ENCODE data around the gene CHD2. TPM values are rescaled to one million over a fixed set of nuclear protein-coding genes. Genes with fewer than 3 reads are reported as not detected.

CHD2 gene
- total RNA-seq, 1 experiment from 2014 or later: 81.8 TPM

DNA sequence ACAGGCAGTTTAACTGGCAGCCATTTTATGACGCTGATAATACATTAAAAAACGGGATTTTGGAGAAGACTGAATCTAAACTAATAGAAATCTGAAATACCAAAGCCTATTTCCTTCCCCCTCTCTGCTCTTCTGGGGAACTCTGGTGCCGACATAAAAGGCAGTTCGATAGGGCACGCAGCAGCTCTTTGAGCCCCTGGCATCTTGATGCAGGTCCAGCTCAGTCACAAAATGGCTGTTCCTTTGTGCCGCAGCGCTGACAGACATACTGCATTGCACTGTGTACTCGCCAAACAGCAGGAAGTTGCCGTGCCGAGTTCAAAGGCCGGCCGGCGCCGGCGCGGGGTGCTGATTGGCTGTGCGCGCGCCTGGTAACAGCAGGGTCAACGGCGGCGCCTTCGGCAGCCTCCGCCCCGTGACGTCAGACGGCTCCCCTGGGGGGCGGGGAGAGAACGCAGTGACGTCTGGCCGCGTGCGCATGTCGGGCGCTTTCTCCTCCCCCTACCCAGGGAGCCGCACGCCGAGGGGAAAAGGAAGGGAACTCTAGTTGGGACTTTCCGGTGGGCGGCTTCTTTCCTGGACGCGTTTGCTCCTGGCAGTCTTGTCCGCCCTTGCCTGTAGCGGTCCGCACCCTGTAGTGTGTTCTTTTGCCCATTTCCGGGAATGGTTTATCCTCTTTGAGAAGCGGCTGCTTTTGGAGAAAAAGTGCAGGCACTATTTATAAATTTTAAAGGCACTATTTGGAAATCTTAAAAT, 4.0 kb downstream of the CHD2 start:
- ChIA-PET POLR2A (interaction anchor here (0.6 to 1.6 kb wide), 4 partner anchors 22 to 103 kb away, joined by 3 to 7 read pairs (median 4); no protein-coding TSS in a partner anchor), CTCF (interaction anchor here (0.5 to 0.7 kb wide), 2 partner anchors 94 to 150 kb away, joined by 3 to 4 read pairs; no protein-coding TSS in a partner anchor)
- intact Hi-C loops (cut with micrococcal nuclease; ENCODE audit: unreplicated experiment): loop anchor here (1.0 kb wide), 1 partner anchor 95 kb away; no protein-coding TSS in a partner anchor
- in situ Hi-C loops (cut with HindIII; ENCODE audit: low pct_unique_long_range_greater_than_20kb, low sequenced_read_pairs): no loop called here
- H3K9me3 ChIP-seq (ENCODE audit: control insufficient read depth, insufficient read depth, low read depth, low read length): no peaks in the 10 kb centered on the region
- TF ChIP-seq, protein P1, sequence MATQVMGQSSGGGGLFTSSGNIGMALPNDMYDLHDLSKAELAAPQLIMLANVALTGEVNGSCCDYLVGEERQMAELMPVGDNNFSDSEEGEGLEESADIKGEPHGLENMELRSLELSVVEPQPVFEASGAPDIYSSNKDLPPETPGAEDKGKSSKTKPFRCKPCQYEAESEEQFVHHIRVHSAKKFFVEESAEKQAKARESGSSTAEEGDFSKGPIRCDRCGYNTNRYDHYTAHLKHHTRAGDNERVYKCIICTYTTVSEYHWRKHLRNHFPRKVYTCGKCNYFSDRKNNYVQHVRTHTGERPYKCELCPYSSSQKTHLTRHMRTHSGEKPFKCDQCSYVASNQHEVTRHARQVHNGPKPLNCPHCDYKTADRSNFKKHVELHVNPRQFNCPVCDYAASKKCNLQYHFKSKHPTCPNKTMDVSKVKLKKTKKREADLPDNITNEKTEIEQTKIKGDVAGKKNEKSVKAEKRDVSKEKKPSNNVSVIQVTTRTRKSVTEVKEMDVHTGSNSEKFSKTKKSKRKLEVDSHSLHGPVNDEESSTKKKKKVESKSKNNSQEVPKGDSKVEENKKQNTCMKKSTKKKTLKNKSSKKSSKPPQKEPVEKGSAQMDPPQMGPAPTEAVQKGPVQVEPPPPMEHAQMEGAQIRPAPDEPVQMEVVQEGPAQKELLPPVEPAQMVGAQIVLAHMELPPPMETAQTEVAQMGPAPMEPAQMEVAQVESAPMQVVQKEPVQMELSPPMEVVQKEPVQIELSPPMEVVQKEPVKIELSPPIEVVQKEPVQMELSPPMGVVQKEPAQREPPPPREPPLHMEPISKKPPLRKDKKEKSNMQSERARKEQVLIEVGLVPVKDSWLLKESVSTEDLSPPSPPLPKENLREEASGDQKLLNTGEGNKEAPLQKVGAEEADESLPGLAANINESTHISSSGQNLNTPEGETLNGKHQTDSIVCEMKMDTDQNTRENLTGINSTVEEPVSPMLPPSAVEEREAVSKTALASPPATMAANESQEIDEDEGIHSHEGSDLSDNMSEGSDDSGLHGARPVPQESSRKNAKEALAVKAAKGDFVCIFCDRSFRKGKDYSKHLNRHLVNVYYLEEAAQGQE (IDR thresholded peaks at IDR 0.05; ENCODE audit: insufficient read depth in 1 of 2, low read depth in 2 of 2, low read length in 1 of 2): 0 out of 4 replicates have a peak, but pooled peaks of 1 of the 2 experiments have one; percentile 10
- TF ChIP-seq POLR2AphosphoS5 (IDR thresholded peaks at IDR 0.05; ENCODE audit: low read depth, low read length): peak; percentile 95
- peak; percentile 83; the same call in 1 of the 2 replicates for TF ChIP-seq SIN3A (IDR thresholded peaks at IDR 0.05; ENCODE audit: borderline replicate concordance, insufficient read depth, low read depth, low read length)
- TF ChIP-seq TCF7L2 (IDR thresholded peaks at IDR 0.05; ENCODE audit: low read depth, low read length): peak; percentile 100
- TF ChIP-seq, protein P2, sequence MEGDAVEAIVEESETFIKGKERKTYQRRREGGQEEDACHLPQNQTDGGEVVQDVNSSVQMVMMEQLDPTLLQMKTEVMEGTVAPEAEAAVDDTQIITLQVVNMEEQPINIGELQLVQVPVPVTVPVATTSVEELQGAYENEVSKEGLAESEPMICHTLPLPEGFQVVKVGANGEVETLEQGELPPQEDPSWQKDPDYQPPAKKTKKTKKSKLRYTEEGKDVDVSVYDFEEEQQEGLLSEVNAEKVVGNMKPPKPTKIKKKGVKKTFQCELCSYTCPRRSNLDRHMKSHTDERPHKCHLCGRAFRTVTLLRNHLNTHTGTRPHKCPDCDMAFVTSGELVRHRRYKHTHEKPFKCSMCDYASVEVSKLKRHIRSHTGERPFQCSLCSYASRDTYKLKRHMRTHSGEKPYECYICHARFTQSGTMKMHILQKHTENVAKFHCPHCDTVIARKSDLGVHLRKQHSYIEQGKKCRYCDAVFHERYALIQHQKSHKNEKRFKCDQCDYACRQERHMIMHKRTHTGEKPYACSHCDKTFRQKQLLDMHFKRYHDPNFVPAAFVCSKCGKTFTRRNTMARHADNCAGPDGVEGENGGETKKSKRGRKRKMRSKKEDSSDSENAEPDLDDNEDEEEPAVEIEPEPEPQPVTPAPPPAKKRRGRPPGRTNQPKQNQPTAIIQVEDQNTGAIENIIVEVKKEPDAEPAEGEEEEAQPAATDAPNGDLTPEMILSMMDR (IDR thresholded peaks at IDR 0.05): no peak
- ATAC-seq (peak; percentile 91), DNase-seq (ENCODE audit: low read depth, low spot score) (peak; percentile 91)
- BruUV-seq (replicated peaks): no TSS peak
- peak overlapping the region; percentile 68 to 71 for H3K4me3 ChIP-seq (ENCODE audit: low read depth in 2 of 2, low read length in 2 of 2)
- peak overlapping the region; percentile 100 for H3K27ac ChIP-seq (ENCODE audit: low read length)
- H3K36me3 ChIP-seq (ENCODE audit: control insufficient read depth, insufficient read depth, low read length): peaks cover 30% of the 10 kb centered on the region
- peaks cover 53% of the 10 kb centered on the region for H3K4me1 ChIP-seq (ENCODE audit: control insufficient read depth, insufficient read depth, low read length)
- no peaks in the 10 kb centered on the region for H3K27me3 ChIP-seq (ENCODE audit: control insufficient read depth, insufficient read depth, low read length)

DNA sequence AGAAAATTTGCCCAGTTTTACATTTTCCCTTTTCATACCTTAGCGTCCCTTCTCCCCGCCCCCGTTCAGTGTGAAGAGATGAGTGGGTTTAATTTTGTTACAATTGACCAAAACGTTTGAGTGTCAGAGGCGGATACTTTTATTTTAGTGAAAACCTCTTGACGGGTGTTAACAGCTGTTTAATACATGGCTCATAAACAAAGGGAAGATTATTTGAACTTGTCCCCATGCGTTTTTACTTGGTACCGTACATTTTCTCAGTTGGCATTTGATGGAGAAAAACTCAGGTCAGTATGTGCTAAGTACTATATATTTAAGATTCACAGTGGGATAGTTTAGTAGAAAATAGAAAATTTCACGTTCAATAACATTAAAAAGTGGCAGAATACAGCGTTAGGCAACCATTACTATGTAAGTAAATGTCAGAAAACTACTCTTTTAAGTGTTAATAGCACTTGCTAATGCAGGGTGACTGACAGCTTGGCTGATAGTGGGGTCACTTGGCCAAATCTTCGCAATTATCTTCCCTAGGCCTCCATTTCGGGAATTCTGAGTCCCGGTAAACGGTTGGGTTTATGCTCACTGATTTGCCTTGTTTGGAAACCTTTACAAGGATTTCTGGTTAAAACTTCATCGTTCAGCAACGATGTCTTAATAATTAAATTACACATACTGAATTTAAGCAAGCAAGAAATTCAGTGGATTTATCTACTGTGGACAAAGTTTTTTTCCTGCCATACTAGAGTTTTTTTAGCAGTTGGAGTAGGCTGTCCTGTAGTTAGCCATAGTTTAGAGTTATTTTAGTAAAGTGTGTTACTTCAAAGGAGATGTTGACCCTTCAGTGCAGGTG, 4.8 kb downstream of the CHD2 start:
- no peak for DNase-seq (ENCODE audit: low read depth, low spot score)
- peaks cover 56% of the 10 kb centered on the region for H3K4me1 ChIP-seq (ENCODE audit: control insufficient read depth, insufficient read depth, low read length)
- POLR2A ChIA-PET: no interaction called here
- CTCF ChIA-PET: no interaction called here
- no TSS peak for BruUV-seq (replicated peaks)
- TF ChIP-seq, protein P2 (IDR thresholded peaks at IDR 0.05): no peak
- peak; percentile 43; the same call in 1 of the 2 replicates for TF ChIP-seq POLR2AphosphoS5 (IDR thresholded peaks at IDR 0.05; ENCODE audit: low read depth, low read length)
- intact Hi-C loops (cut with micrococcal nuclease; ENCODE audit: unreplicated experiment) (loop anchor here (1.0 kb wide), 1 partner anchor 96 kb away; no protein-coding TSS in a partner anchor), in situ Hi-C loops (cut with HindIII; ENCODE audit: low pct_unique_long_range_greater_than_20kb, low sequenced_read_pairs) (no loop called here)
- ATAC-seq: no peak
- no peaks in the 10 kb centered on the region for H3K9me3 ChIP-seq (ENCODE audit: control insufficient read depth, insufficient read depth, low read depth, low read length)
- peaks cover 30% of the 10 kb centered on the region for H3K36me3 ChIP-seq (ENCODE audit: control insufficient read depth, insufficient read depth, low read length)
- H3K27me3 ChIP-seq (ENCODE audit: control insufficient read depth, insufficient read depth, low read length): no peaks in the 10 kb centered on the region
- peak overlapping the region; percentile 99 for H3K27ac ChIP-seq (ENCODE audit: low read length)
- peak overlapping the region; percentile 68 to 71 for H3K4me3 ChIP-seq (ENCODE audit: low read depth in 2 of 2, low read length in 2 of 2)
